HG02798 (cell line): ENCODE measurements around the gene LRP3.
"Not testable (repeated sequence)": the region's sequence is repeated elsewhere in the genome, so short reads cannot be mapped to it uniquely, and the experiment has no call there.

ENCODE experiments used
- ATAC-seq: cut with Tn5 transposase; IDR thresholded peaks from one replicate; pipeline ENCODE4 v1.9.1; 2021; ENCODE audit warnings: mild to moderate bottlenecking; ENCODE audit not compliant: unreplicated experiment, poor library complexity

Gene LRP3

DNA sequence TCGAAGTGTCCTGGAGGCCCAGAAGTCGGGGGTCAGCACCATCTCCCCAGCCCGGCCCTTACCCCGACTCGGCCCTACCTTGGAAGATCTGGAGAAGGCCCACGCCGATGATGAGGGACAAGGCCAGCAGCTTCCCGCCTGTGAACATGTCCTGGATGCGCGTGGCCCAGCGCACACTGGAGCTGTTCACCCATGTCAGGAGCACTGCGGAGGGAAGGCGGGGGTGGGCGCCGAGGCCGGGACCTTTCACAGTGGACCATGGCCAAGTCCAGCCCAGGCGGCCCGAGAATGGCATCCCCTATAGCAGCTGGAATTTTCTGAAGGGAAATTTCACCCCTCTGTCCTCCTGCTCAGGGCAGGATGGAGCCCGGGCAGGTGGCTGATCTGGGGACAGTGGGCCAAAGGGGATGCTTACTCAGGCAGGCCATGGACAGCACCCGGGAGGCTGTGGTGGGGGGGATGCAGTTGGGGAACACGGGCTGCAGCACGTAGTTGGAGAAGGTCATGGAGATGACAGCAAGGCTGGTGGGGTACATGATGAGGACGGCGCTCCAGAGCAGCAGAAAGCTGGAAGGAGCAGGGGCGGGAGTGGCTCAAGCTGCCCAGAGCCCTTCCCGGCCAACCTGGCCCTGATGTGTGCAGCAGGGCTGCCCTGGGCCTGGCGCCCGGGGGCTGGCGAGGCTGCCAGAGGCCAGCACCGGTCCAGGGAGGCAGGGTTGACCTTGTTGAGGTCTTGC is 18.5 kb downstream of the LRP3 start:
- ATAC-seq, result no peak

DNA sequence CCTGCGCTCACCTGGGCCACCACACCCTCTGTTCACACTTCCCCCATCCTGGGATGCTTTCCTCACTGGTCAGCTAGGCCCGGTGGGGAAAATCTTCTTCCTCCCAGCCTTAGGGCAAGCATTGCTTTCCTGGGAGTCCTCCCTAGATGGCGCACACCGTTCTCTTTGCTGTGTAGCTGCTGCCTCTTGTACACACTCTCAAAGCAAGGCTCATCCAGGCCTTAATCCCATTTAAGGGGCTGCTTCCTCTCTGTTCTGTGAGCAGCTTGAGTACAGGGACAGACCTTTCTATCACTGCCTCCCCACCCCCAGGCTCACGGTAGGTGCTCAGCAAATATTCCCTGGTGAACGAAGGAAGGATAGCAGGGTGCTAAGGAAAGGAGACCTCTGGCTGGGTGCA is 20.5 kb downstream of the LRP3 start:
- no peak for ATAC-seq

GRCh38 chr19:33215438-33216197 is 21.5 kb downstream of the LRP3 start:
- ATAC-seq, result no peak

DNA sequence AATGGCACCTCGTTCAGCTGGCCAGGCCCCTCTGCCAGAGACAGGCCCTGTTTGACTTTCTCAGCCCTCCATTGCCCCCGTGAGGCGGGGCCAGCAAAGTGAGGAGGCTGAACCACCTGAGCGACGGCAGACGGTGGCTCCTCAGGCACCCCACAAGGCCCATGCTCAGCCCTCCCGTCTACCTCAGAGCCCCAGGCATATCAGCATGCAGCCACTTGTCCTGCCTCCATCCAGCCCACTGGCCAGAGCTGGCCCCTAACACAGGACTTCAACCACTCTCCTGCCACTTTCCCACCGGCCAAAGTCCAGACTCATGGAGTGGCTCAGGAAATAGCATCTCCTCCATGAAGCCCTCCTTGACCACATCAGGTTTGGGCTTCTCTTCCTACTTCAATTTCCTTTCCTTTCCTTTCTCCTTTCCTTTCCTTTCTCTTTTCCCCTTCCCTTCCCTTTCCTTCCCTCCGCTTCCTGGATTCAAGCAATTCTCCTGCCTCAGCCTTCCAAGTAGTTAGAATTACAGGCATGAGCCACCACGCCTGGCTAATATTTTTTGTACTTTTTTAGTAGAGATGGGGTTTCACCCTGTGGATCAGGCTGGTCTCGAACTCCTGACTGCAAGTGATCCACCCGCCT is 22.2 kb downstream of the LRP3 start:
- no peak for ATAC-seq

DNA sequence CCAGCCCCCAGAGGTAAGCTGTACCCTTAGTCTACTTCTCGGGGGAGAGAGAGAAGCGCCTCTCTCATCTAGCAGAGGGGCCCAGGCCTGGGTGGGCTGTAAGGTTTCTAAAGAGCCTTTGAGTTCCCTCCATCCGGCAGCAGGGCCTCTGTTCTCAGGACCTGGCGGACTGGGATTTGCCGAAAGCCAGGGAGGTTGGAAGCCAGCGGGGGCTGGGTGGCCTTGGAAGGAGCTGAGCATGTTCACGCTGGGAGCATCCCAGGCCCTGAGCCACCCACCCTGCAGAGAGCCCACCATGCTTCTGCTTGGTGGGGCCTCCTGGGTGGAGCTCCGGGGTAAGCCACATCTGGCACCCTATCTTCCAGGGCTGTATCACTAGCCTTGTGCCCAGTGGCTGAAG is 23.8 kb downstream of the LRP3 start:
- ATAC-seq, result no peak

DNA sequence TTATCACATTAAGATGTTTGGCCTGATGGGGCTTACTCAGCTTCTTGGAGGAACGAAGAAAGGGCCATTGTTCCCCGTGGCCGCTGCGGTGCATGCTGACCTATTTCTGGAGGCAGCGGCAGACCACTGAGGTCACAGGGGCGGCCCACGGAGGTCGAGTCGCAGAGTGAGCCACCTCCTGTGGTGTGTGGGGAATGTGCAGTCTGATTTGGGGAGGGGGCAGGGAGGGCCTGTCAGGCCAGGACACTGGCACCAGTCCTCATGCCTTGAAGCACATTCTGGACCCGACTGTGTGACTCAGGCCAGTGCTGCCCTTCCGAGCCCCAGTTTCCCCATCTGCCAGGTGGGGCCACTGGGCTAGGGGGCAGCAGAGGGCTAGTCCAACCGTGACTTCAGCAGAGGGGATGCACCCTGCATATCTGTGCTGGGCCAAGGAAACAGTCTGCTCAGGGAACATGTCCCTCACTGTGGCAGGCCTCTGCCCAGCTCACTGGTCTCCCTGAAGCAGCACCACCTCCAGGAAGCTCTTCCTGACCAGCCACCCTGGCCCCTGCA is 25.2 kb downstream of the LRP3 start:
- ATAC-seq, result no peak

- ATAC-seq, result no peak
These were observed 26.0 kb downstream of the LRP3 start for GRCh38 chr19:33220115-33220514.

- no peak for ATAC-seq
These were observed 26.6 kb downstream of the LRP3 start for GRCh38 chr19:33220735-33221134.

- no peak for ATAC-seq
These were observed 27.5 kb downstream of the LRP3 start for GRCh38 chr19:33221638-33222037.

GRCh38 chr19:33222255-33222654 is 28.1 kb downstream of the LRP3 start:
- ATAC-seq, result not testable (repeated sequence)

DNA sequence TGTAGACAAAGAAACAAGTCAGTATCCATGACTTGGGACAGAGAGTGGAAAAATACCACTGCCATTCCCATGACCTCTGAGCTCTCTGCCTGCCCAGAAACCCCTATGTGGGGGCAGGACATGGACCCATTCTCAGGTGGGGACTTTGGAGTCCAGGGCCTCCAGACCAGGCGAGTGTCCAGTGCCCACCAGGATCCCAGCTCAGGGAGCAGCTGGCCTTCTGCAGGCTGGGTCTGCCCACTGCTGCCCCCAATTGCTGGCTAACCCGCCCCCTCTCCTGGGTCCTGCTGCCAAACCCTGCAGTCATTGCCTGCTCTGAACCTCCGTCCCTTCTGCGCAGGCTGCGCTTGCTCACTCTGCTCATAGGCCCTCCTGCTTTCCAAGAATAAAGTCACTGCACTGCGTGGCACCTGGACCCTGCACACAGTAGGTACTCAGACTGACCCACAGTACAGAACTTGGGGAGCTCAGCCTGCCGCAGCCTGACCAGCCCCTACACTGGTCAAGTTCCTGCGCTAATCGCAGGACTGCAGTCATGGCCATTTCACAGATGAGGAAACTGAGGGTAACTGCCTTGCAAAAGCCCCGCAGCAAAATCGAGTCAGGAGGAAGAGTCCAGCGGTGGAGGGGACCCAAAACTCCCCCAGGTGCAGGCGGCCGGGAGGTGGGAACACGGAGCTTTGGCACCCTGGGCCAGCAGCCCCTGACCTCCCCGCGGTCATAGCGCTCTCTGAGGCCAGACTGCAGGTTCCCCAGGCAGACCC is 30.7 kb downstream of the LRP3 start:
- ATAC-seq, result no peak

- ATAC-seq, result no peak
These were observed 31.4 kb downstream of the LRP3 start, which contains the start of gene SLC7A10 for GRCh38 chr19:33225458-33225926. Gene SLC7A10, minus strand, starts transcription at chr19:33225850. Its CDS starts 147 bp downstream, at chr19:33225703.

- no peak for ATAC-seq
These were observed 32.6 kb downstream of the LRP3 start for GRCh38 chr19:33226550-33227241.

- no peak for ATAC-seq
These were observed 33.1 kb downstream of the LRP3 start for GRCh38 chr19:33227242-33227650.

- ATAC-seq, result no peak
These were observed 33.9 kb downstream of the LRP3 start for GRCh38 chr19:33227870-33228599.

GRCh38 chr19:33229962-33230361 is 35.8 kb downstream of the LRP3 start:
- no peak for ATAC-seq

GRCh38 chr19:33231511-33231910 is 37.4 kb downstream of the LRP3 start:
- ATAC-seq, result no peak

GRCh38 chr19:33232656-33233055 is 38.5 kb downstream of the LRP3 start:
- ATAC-seq, result no peak
